Stimulated activated naive CD4-positive, alpha-beta T cell (primary cell): Measurements from ENCODE around the gene RPP25.
A peak's percentile ranks its signal among the peaks of the same experiment; 100 is the strongest.
"Not testable (repeated sequence)": the region's sequence is repeated elsewhere in the genome, so short reads cannot be mapped to it uniquely, and the experiment has no call there.

Experiments used
- DNase-seq, 6 experiments: peaks; one replicate each; lab custom pipeline; 2025; lab: John Stamatoyannopoulos, UW

Gene RPP25

DNA sequence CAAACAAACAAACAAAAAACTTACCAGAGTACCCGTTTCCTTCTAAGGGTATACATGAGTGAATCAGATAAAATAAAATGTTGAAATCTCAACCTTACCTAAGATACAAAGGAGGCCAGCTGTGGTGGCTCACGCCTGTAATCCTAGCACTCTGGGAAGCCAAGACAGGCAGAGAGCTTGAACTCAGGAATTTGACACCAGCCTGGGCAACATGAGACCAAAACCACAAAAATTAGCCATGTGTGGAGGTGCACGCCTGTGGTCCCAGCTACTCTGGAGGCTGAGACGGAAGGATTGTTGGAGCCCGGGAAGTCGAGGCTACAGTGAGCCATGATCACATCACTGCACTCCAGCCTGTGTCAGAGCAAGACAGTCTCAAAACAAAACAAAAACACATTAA, 38.9 kb downstream of the RPP25 start:
- no peak for DNase-seq

DNA sequence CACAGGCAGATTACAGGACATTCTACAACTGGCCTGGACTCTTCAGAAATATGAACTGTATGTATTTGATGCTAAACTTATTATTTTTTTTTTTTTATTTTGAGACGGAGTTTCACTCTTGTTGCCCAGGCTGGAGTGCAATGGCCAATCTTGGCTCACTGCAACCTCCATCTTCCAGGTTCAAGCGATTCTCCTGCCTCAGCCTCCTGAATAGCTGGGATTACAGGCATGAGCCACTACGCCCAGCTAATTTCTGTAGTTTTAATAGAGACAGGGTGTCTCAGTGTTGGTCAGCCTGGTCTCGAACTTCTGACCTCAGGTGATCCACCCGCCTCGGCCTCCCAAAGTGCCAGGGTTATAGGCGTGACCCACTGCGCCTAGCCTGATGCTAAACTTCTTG, 42.8 kb downstream of the RPP25 start:
- not testable (repeated sequence) for DNase-seq

DNA sequence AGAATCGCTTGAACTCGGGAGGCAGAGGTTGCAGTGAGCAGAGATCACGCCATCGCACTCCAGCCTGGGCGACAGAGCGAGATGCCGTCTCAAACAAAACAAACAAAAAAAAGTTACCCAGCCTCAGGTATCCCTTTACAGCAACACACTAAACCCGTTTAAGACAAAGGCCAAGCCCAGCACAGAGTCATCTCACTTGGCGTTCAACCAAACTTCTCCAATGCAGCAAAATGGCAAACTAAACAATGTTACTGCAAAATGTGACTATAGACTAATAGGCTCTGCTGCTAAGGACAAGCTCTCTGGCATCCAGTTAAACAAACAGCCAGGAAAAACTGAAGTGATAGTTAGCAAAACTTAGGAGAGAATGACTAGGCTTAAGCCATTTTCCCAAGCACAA, 43.5 kb downstream of the RPP25 start:
- no peak for DNase-seq

GRCh38 chr15:74908635-74909034, 47.9 kb downstream of the RPP25 start:
- no peak for DNase-seq

- no peak for DNase-seq
Observed at GRCh38 chr15:74907163-74907870, 49.3 kb downstream of the RPP25 start.

DNA sequence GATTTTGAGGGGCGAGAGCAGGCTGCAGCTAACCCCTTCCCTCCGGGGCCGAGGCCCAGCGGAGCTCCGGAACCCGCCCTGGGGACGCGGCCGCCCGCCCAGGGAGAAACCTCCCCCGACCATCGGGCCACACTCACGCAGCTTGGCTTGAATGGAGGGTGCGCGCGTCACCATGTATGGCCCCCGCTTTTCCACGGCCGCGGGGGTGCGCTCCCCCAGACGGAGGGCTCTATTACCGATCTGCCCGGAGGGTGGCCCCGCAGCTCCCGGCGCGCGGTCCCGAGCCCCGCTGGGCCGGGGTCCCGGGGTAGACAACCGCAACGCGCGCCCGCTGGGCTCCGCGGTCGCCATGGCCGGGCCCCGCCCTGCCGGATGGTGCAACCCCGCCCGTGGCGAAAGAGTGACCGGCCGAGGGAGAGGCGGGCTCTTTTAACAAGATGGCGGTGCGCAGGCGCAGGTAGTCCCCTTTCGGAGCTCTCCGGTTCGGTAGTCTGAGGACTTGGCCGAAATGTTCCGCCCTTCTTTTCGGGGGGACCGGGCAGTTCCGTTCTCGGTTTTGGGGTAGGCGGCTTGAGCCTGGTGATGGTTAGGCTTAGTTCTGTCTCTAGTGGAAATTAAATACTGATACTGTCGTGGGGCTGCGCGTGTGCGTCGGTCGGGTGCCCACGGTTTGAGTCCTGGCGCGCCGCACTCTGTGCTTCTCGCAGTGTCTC, 50.0 kb downstream of the RPP25 start, which contains the start of gene FAM219B:
TSS of gene FAM219B (minus strand) at position 402 of the 713 bp plus-strand sequence. CDS start at position 351, 51 bp downstream.
- DNase-seq, result peak; percentile 43 to 68 (median 58)

DNA sequence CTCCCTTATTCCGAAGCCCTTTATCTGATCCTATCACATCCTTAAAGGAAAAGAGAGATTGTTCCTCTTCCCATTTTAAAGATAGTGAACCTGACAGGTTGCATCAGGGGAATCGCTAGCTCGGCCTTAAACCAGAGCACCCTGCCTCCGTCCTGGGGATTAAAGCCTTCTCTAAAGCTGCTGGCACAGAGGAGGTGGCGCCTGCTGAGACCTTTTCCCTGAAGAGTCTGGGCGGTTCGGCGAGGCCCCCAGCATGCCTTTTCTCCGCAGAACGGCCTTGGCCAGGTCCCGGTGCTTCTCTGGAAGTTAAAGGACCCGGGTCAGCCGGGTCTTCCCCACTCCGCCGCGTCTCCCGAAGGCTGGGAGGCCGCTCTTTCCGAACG, 50.5 kb downstream of the RPP25 start:
- DNase-seq, result peak in 3 of 6 experiments; percentile 22 to 68 (median 44)
